ENCODE measurements around the gene PRKD1.

The PRKD1 gene

GRCh38 chr14:29821242-29821641 is 106.4 kb downstream of the PRKD1 start:
- no peak overlapping the region for H3K27ac ChIP-seq

GRCh38 chr14:29820785-29821184 is 106.9 kb downstream of the PRKD1 start:
- Histone ChIP-seq H3K4me3 (no peak overlapping the region), H3K36me3 (no peaks in the 10 kb centered on the region), H3K9ac (no peak overlapping the region), H4K20me1 (no peaks in the 10 kb centered on the region), H3K27me3 (no peaks in the 10 kb centered on the region), H3K4me2 (no peak overlapping the region), H3K4me1 (no peaks in the 10 kb centered on the region), H3K27ac (no peak overlapping the region), H3K9me3 (no peaks in the 10 kb centered on the region)
- TF ChIP-seq Cebpa-rat (IDR thresholded peaks at IDR 0.05), result no peak

More at GRCh38 chr14:29821242-29821641, 106.4 kb downstream of the PRKD1 start:
- Histone ChIP-seq H3K4me2 (no peak overlapping the region), H3K36me3 (no peaks in the 10 kb centered on the region), H3K27me3 (no peaks in the 10 kb centered on the region), H4K20me1 (no peaks in the 10 kb centered on the region), H3K9ac (no peak overlapping the region), H3K9me3 (no peaks in the 10 kb centered on the region), H3K4me3 (no peak overlapping the region), H3K4me1 (no peaks in the 10 kb centered on the region)
- no peak for TF ChIP-seq Cebpa-rat (IDR thresholded peaks at IDR 0.05)

- Histone ChIP-seq H3K4me3 (no peak overlapping the region), H3K9ac (no peak overlapping the region), H3K9me3 (no peaks in the 10 kb centered on the region), H3K27ac (no peak overlapping the region), H3K4me2 (no peak overlapping the region), H3K27me3 (no peaks in the 10 kb centered on the region), H3K4me1 (no peaks in the 10 kb centered on the region), H3K36me3 (no peaks in the 10 kb centered on the region), H4K20me1 (no peaks in the 10 kb centered on the region)
- TF ChIP-seq Cebpa-rat (IDR thresholded peaks at IDR 0.05), result no peak
Observed at GRCh38 chr14:29817767-29818405, 109.8 kb downstream of the PRKD1 start.

- no peak overlapping the region for H3K27ac ChIP-seq
- H3K9me3 ChIP-seq, result no peaks in the 10 kb centered on the region
- no peak for TF ChIP-seq Cebpa-rat (IDR thresholded peaks at IDR 0.05)
- H4K20me1 ChIP-seq, result no peaks in the 10 kb centered on the region
- H3K27me3 ChIP-seq, result no peaks in the 10 kb centered on the region
- H3K36me3 ChIP-seq, result no peaks in the 10 kb centered on the region
- H3K9ac ChIP-seq, result no peak overlapping the region
- H3K4me2 ChIP-seq, result no peak overlapping the region
- no peaks in the 10 kb centered on the region for H3K4me1 ChIP-seq
- H3K4me3 ChIP-seq, result no peak overlapping the region
Observed at GRCh38 chr14:29815016-29815674, 112.5 kb downstream of the PRKD1 start.

DNA sequence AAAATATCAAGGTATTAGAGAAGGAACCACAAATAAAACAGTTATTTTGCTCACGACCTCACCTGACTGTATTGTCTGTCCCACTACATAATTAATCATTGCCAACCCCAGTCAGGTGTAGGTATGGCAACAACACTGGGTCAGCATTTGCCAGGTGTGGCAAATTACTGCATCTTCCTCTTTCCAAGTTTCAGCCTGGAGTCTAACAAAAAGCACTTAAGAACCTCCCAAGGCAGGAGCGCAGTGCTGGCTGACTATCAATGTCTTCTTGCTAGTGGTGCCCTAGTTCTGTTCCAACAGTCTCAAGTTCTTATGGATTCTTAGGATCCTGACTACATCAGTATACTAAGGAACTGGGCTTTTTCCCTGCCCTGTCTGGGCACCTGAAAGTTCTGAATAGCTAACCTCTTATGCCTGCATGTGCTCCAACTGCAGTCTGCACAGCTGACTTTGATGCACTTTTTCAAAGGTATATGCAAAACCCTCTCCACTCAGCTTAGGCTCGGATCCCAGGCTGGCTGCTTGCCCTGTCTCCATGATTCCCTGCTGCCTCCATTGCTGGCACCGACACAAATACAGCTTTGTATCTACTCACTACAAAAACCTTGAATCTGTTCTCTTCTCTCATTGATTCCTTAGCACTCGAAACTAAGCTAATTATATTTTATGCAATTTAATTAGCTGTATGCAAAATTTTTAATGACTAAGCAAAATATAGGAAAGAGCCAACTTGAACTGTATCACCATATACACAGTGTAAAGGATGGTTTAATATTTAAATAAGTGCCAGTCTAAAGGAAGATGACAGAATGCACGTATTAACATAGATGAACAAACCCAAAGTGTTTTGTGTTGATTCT is 113.3 kb downstream of the PRKD1 start:
- H3K36me3 ChIP-seq, result no peaks in the 10 kb centered on the region
- H3K27me3 ChIP-seq, result no peaks in the 10 kb centered on the region
- no peaks in the 10 kb centered on the region for H3K4me1 ChIP-seq
- H3K9me3 ChIP-seq, result no peaks in the 10 kb centered on the region
- H3K9ac ChIP-seq, result no peak overlapping the region
- no peak for TF ChIP-seq Cebpa-rat (IDR thresholded peaks at IDR 0.05)
- H3K4me3 ChIP-seq, result no peak overlapping the region
- no peaks in the 10 kb centered on the region for H4K20me1 ChIP-seq
- no peak overlapping the region for H3K4me2 ChIP-seq
- H3K27ac ChIP-seq, result no peak overlapping the region

DNA sequence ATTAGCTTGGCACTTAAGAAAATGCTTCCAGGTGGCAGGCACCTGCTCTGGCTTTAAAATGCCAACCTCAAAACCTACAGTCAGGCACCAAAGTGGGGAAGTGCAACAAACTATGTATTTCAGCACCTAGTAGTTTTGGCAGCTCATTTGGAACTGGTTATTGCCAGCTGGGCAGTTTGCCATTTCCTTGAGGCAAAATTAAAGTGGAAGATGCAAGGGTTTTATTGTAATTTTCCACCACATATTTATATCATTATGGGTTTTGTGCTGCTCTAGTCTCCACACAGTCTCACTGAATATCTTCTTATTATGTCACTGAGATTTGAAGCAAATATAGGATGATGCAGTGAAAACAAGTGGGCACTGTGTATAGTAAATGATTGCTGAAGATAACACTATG is 117.0 kb downstream of the PRKD1 start:
- Histone ChIP-seq H4K20me1 (no peaks in the 10 kb centered on the region), H3K4me2 (no peak overlapping the region), H3K4me3 (no peak overlapping the region), H3K27me3 (no peaks in the 10 kb centered on the region), H3K9ac (no peak overlapping the region), H3K36me3 (no peaks in the 10 kb centered on the region), H3K27ac (no peak overlapping the region), H3K9me3 (no peaks in the 10 kb centered on the region), H3K4me1 (no peaks in the 10 kb centered on the region)
- TF ChIP-seq Cebpa-rat (IDR thresholded peaks at IDR 0.05), result no peak

DNA sequence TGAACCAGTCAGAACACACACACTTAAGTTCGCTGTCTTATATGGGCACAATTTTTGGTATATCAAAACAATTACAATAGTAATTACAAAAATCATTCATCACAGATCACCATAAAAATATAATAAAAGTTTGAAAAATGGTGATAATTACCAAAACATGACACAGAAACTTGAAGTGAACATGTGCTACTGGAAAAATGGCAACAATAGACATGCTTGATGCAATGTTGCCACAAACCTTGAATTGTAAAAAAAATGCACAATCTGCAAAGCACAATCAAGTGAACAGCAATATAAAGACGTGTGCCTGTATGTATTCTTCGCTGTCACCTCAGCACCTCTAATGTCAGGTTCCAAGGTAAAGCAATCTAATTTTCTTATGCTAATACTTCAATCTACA is 117.6 kb downstream of the PRKD1 start:
- H3K9ac ChIP-seq, result no peak overlapping the region
- H3K4me1 ChIP-seq, result no peaks in the 10 kb centered on the region
- no peak for TF ChIP-seq Cebpa-rat (IDR thresholded peaks at IDR 0.05)
- H3K36me3 ChIP-seq, result no peaks in the 10 kb centered on the region
- H3K4me2 ChIP-seq, result no peak overlapping the region
- no peaks in the 10 kb centered on the region for H4K20me1 ChIP-seq
- no peak overlapping the region for H3K27ac ChIP-seq
- no peaks in the 10 kb centered on the region for H3K9me3 ChIP-seq
- no peaks in the 10 kb centered on the region for H3K27me3 ChIP-seq
- H3K4me3 ChIP-seq, result no peak overlapping the region

GRCh38 chr14:29806124-29806517 is 121.5 kb downstream of the PRKD1 start:
- Histone ChIP-seq H4K20me1 (no peaks in the 10 kb centered on the region), H3K4me2 (no peak overlapping the region), H3K4me1 (no peaks in the 10 kb centered on the region), H3K36me3 (no peaks in the 10 kb centered on the region), H3K27me3 (no peaks in the 10 kb centered on the region), H3K4me3 (no peak overlapping the region), H3K9ac (no peak overlapping the region), H3K9me3 (no peaks in the 10 kb centered on the region), H3K27ac (no peak overlapping the region)
- no peak for TF ChIP-seq Cebpa-rat (IDR thresholded peaks at IDR 0.05)

GRCh38 chr14:29805415-29806123 is 122.1 kb downstream of the PRKD1 start:
- no peaks in the 10 kb centered on the region for H3K4me1 ChIP-seq
- TF ChIP-seq Cebpa-rat (IDR thresholded peaks at IDR 0.05), result no peak
- no peak overlapping the region for H3K27ac ChIP-seq
- no peaks in the 10 kb centered on the region for H3K36me3 ChIP-seq
- no peak overlapping the region for H3K4me3 ChIP-seq
- no peak overlapping the region for H3K9ac ChIP-seq
- no peaks in the 10 kb centered on the region for H3K27me3 ChIP-seq
- no peak overlapping the region for H3K4me2 ChIP-seq
- H3K9me3 ChIP-seq, result no peaks in the 10 kb centered on the region
- H4K20me1 ChIP-seq, result no peaks in the 10 kb centered on the region

Data from BLaER1 (cell line).